Erythroblast (primary cell): Measurements from ENCODE around the gene IL19.

ENCODE experiments used
- GATA1 ChIP-seq: IDR thresholded peaks from 2 replicates; pipeline ENCODE4 v1.6.1; 2011; ENCODE audit warnings: low read depth, mild to moderate bottlenecking, control low read depth, low read length, moderate library complexity
- POLR2A ChIP-seq: IDR thresholded peaks from 2 replicates; pipeline ENCODE4 v1.6.1; 2011; ENCODE audit warnings: mild to moderate bottlenecking, low read length

DNA sequence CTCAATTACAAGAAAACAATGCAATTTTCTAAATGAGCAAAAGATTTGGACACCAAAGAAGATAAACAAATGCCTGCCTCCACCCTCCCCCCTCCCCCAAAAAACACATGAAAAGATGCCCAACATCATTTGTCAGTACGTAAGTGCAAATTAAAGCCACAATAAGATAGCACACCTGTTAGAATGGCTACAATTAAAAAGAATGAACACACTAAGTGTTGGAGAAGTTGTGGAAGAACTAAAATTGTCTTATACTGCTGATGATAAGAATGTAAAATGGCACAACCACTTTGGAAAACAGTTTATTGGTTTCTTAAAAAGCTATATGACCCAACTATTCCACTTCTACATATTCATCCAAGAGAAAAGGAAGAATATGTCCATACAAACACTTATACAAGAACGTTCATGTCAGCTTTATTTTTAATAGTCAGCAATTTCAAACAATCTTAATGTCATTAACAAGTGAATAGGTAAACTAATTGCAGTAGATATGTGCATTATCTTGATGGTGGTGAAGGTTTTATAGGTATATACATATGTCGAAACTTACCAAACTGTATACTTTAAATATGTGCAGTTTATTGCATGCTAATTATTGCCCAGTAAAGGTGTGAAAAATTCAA lies 105.3 kb downstream of the IL19 start:
- no peak for TF ChIP-seq POLR2A
- no peak for TF ChIP-seq GATA1
